ENCODE measurements around the gene ACTL10.

DNA sequence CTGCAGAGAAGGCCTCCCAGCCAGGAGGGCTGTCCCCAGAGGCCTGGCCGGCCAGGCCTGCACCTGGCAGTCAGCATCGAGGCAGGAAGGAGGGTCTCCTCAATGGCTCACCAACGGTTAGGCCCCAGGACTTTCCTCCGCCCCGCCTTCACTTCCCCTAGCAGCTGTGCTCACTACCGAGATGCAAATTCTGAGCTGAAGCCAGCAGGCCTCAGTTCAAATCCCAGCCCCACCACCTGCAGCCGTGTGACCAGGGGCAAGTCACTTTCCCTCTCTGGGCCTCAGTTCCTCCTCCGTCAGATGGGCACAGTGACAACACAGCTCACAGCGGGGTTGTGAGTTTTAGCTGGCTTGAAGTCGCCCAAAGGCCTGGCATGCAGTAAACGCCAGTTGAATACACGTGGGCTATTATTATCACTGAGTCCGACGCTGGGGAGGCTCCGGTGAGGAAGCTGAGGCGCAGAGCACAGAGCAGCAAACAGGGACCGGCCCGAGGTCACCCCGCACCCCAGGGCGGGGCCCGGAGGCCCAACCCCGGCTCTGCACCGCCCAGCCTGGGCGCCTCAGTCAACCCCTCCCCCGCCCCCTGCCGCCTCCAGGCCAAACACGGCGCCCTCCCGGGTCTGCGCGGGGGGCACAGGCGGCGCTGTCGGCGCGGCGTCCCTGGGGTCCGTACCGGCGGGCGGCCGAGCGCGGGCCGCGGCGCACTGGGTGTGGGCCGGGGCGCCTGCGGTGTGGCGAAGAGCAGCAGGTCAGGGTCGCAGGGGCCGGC lies 18.8 kb downstream of the ACTL10 start:
- TF ChIP-seq, protein P1, sequence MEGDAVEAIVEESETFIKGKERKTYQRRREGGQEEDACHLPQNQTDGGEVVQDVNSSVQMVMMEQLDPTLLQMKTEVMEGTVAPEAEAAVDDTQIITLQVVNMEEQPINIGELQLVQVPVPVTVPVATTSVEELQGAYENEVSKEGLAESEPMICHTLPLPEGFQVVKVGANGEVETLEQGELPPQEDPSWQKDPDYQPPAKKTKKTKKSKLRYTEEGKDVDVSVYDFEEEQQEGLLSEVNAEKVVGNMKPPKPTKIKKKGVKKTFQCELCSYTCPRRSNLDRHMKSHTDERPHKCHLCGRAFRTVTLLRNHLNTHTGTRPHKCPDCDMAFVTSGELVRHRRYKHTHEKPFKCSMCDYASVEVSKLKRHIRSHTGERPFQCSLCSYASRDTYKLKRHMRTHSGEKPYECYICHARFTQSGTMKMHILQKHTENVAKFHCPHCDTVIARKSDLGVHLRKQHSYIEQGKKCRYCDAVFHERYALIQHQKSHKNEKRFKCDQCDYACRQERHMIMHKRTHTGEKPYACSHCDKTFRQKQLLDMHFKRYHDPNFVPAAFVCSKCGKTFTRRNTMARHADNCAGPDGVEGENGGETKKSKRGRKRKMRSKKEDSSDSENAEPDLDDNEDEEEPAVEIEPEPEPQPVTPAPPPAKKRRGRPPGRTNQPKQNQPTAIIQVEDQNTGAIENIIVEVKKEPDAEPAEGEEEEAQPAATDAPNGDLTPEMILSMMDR (CRISPR knock-in tag; IDR thresholded peaks at IDR 0.05), result peak; percentile 47; the same call in 1 of the 2 replicates
- TF ChIP-seq NAIF1 (CRISPR knock-in tag; IDR thresholded peaks at IDR 0.05; ENCODE audit: borderline replicate concordance) (no peak), ZNF468 (CRISPR knock-in tag; IDR thresholded peaks at IDR 0.05) (no peak), ETS1 (CRISPR knock-in tag; IDR thresholded peaks at IDR 0.05) (no peak), ZNF558 (CRISPR knock-in tag; IDR thresholded peaks at IDR 0.05; ENCODE audit: borderline replicate concordance) (no peak), JUN (CRISPR knock-in tag; IDR thresholded peaks at IDR 0.05) (no peak)
- TF ChIP-seq, protein P2, sequence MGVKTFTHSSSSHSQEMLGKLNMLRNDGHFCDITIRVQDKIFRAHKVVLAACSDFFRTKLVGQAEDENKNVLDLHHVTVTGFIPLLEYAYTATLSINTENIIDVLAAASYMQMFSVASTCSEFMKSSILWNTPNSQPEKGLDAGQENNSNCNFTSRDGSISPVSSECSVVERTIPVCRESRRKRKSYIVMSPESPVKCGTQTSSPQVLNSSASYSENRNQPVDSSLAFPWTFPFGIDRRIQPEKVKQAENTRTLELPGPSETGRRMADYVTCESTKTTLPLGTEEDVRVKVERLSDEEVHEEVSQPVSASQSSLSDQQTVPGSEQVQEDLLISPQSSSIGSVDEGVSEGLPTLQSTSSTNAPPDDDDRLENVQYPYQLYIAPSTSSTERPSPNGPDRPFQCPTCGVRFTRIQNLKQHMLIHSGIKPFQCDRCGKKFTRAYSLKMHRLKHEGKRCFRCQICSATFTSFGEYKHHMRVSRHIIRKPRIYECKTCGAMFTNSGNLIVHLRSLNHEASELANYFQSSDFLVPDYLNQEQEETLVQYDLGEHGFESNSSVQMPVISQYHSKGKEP (CRISPR knock-in tag; IDR thresholded peaks at IDR 0.05), result no peak
